Stimulated activated CD8-positive, alpha-beta memory T cell treated with anti-CD3 and anti-CD28 coated beads, Interleukin-15, amount 100 ng/mL, for 24 hours (primary cell): Measurements from ENCODE around the gene TNFSF11.
A peak's percentile ranks its signal among the peaks of the same experiment; 100 is the strongest.
"Not testable (repeated sequence)": the region's sequence is repeated elsewhere in the genome, so short reads cannot be mapped to it uniquely, and the experiment has no call there.

ENCODE experiments used
- DNase-seq: peaks from one replicate; pipeline ENCODE4 v3.0.0-alpha.2; 2020; ENCODE audit warnings: low read depth

TNFSF11 gene

GRCh38 chr13:42574011-42574410 is at the start of gene TNFSF11:
Gene TNFSF11, plus strand, starts transcription at chr13:42574152. Its CDS starts 152 bp downstream, at chr13:42574304.
- DNase-seq = peak; percentile 13

- no peak for DNase-seq
These were observed 49.4 kb upstream of the TNFSF11 start for GRCh38 chr13:42524487-42525034.

- DNase-seq = no peak
These were observed 48.9 kb upstream of the TNFSF11 start for GRCh38 chr13:42525035-42525504.

- DNase-seq = no peak
These were observed 47.7 kb upstream of the TNFSF11 start for GRCh38 chr13:42526276-42526675.

GRCh38 chr13:42526804-42527203 is 47.1 kb upstream of the TNFSF11 start:
- no peak for DNase-seq

GRCh38 chr13:42532561-42533335 is 41.2 kb upstream of the TNFSF11 start:
- no peak for DNase-seq

- DNase-seq = no peak
These were observed 40.7 kb upstream of the TNFSF11 start for GRCh38 chr13:42533336-42533591.

- no peak for DNase-seq
These were observed 39.2 kb upstream of the TNFSF11 start for GRCh38 chr13:42534785-42535184.

- no peak for DNase-seq
These were observed 35.0 kb upstream of the TNFSF11 start for GRCh38 chr13:42538996-42539395.

GRCh38 chr13:42539670-42540069 is 34.3 kb upstream of the TNFSF11 start:
- no peak for DNase-seq

- DNase-seq = no peak
These were observed 30.6 kb upstream of the TNFSF11 start for GRCh38 chr13:42543215-42543797.

GRCh38 chr13:42544246-42544926 is 29.6 kb upstream of the TNFSF11 start:
- DNase-seq = no peak

- DNase-seq = no peak
These were observed 28.1 kb upstream of the TNFSF11 start for GRCh38 chr13:42545842-42546241.

GRCh38 chr13:42547612-42548011 is 26.3 kb upstream of the TNFSF11 start:
- DNase-seq = no peak

- DNase-seq = no peak
These were observed 25.0 kb upstream of the TNFSF11 start for GRCh38 chr13:42548731-42549551.

- no peak for DNase-seq
These were observed 24.4 kb upstream of the TNFSF11 start for GRCh38 chr13:42549552-42549936.

- DNase-seq = no peak
These were observed 22.3 kb upstream of the TNFSF11 start for GRCh38 chr13:42551611-42552010.

- DNase-seq = no peak
These were observed 20.6 kb upstream of the TNFSF11 start for GRCh38 chr13:42553098-42554046.

GRCh38 chr13:42559057-42559456 is 14.9 kb upstream of the TNFSF11 start:
- no peak for DNase-seq

GRCh38 chr13:42559573-42560218 is 14.3 kb upstream of the TNFSF11 start:
- not testable (repeated sequence) for DNase-seq
